ENCODE results near the gene DISC1.
A peak's percentile ranks its signal among the peaks of the same experiment; 100 is the strongest.

DISC1 gene

DNA sequence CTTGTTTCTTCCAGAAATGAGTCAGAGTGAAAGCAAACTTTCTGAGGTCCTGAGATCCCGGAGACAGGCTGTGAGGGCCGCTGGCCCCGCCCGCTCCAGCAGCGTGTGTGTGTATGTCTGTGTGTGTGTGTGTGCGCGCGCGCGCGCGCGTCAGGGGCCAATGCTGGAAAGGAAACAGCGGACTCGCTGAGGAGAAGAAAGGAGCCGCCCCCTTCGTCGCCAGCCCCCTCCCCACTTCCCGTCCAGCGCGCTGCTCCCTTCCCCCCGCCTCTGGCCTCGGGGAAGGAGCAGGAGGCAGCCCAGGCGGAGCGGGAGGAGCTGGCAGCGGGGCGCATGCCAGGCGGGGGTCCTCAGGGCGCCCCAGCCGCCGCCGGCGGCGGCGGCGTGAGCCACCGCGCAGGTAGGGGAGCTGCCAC, at the start of gene DISC1:
DISC1 (plus strand) TSS at position 256 of the 416 bp plus-strand sequence; CDS start at position 334, 78 bp downstream.
- TF ChIP-seq CTCF (IDR thresholded peaks at IDR 0.05; ENCODE audit: poor library complexity, severe bottlenecking), result no peak
- peak; percentile 63 for ATAC-seq (ENCODE audit: low read depth)
- Histone ChIP-seq H3K27me3 (ENCODE audit: insufficient read depth, poor library complexity, severe bottlenecking) (no peaks in the 10 kb centered on the region), H3K9me3 (ENCODE audit: severe bottlenecking) (no peaks in the 10 kb centered on the region), H3K27ac (ENCODE audit: poor library complexity, severe bottlenecking) (no peak within 1 kb of the TSS), H3K4me1 (ENCODE audit: insufficient read depth, poor library complexity, severe bottlenecking) (peaks cover 14% of the 10 kb centered on the region), H3K4me3 (ENCODE audit: severe bottlenecking) (peak within 1 kb of the TSS; percentile 47), H3K36me3 (ENCODE audit: low read depth) (no peaks in the 10 kb centered on the region)
- peak; percentile 60 for DNase-seq (ENCODE audit: low spot score)

GRCh38 chr1:231576804-231577718, 49.5 kb upstream of the DISC1 start:
- Histone ChIP-seq H3K4me3 (ENCODE audit: severe bottlenecking) (no peak overlapping the region), H3K36me3 (ENCODE audit: low read depth) (no peaks in the 10 kb centered on the region), H3K27me3 (ENCODE audit: insufficient read depth, poor library complexity, severe bottlenecking) (no peaks in the 10 kb centered on the region), H3K9me3 (ENCODE audit: severe bottlenecking) (no peaks in the 10 kb centered on the region), H3K27ac (ENCODE audit: poor library complexity, severe bottlenecking) (no peak overlapping the region), H3K4me1 (ENCODE audit: insufficient read depth, poor library complexity, severe bottlenecking) (no peaks in the 10 kb centered on the region)
- DNase-seq (ENCODE audit: low spot score) (no peak), ATAC-seq (ENCODE audit: low read depth) (no peak)
- TF ChIP-seq CTCF (IDR thresholded peaks at IDR 0.05; ENCODE audit: poor library complexity, severe bottlenecking), result no peak

GRCh38 chr1:231580874-231581273, 45.7 kb upstream of the DISC1 start:
- H3K36me3 ChIP-seq (ENCODE audit: low read depth), result no peaks in the 10 kb centered on the region
- no peak overlapping the region for H3K27ac ChIP-seq (ENCODE audit: poor library complexity, severe bottlenecking)
- no peaks in the 10 kb centered on the region for H3K4me1 ChIP-seq (ENCODE audit: insufficient read depth, poor library complexity, severe bottlenecking)
- no peak for TF ChIP-seq CTCF (IDR thresholded peaks at IDR 0.05; ENCODE audit: poor library complexity, severe bottlenecking)
- H3K9me3 ChIP-seq (ENCODE audit: severe bottlenecking), result no peaks in the 10 kb centered on the region
- DNase-seq (ENCODE audit: low spot score), result no peak
- H3K27me3 ChIP-seq (ENCODE audit: insufficient read depth, poor library complexity, severe bottlenecking), result no peaks in the 10 kb centered on the region
- ATAC-seq (ENCODE audit: low read depth), result no peak
- no peak overlapping the region for H3K4me3 ChIP-seq (ENCODE audit: severe bottlenecking)

- no peak for DNase-seq (ENCODE audit: low spot score)
- no peaks in the 10 kb centered on the region for H3K4me1 ChIP-seq (ENCODE audit: insufficient read depth, poor library complexity, severe bottlenecking)
- no peak overlapping the region for H3K4me3 ChIP-seq (ENCODE audit: severe bottlenecking)
- no peaks in the 10 kb centered on the region for H3K9me3 ChIP-seq (ENCODE audit: severe bottlenecking)
- ATAC-seq (ENCODE audit: low read depth), result no peak
- H3K27ac ChIP-seq (ENCODE audit: poor library complexity, severe bottlenecking), result no peak overlapping the region
- no peaks in the 10 kb centered on the region for H3K36me3 ChIP-seq (ENCODE audit: low read depth)
- no peaks in the 10 kb centered on the region for H3K27me3 ChIP-seq (ENCODE audit: insufficient read depth, poor library complexity, severe bottlenecking)
- no peak for TF ChIP-seq CTCF (IDR thresholded peaks at IDR 0.05; ENCODE audit: poor library complexity, severe bottlenecking)
Measured at GRCh38 chr1:231581859-231582258, 44.7 kb upstream of the DISC1 start.

- Histone ChIP-seq H3K27me3 (ENCODE audit: insufficient read depth, poor library complexity, severe bottlenecking) (no peaks in the 10 kb centered on the region), H3K4me1 (ENCODE audit: insufficient read depth, poor library complexity, severe bottlenecking) (no peaks in the 10 kb centered on the region), H3K4me3 (ENCODE audit: severe bottlenecking) (no peak overlapping the region), H3K27ac (ENCODE audit: poor library complexity, severe bottlenecking) (no peak overlapping the region), H3K9me3 (ENCODE audit: severe bottlenecking) (no peaks in the 10 kb centered on the region), H3K36me3 (ENCODE audit: low read depth) (no peaks in the 10 kb centered on the region)
- TF ChIP-seq CTCF (IDR thresholded peaks at IDR 0.05; ENCODE audit: poor library complexity, severe bottlenecking), result no peak
- DNase-seq (ENCODE audit: low spot score) (no peak), ATAC-seq (ENCODE audit: low read depth) (no peak)
Measured at GRCh38 chr1:231583376-231583775, 43.2 kb upstream of the DISC1 start.

Data from RWPE2 (cell line).